Astrocyte of the spinal cord (primary cell): ENCODE measurements around the gene TULP4.
"Not testable (repeated sequence)": the region's sequence is repeated elsewhere in the genome, so short reads cannot be mapped to it uniquely, and the experiment has no call there.

ENCODE experiments used
- DNase-seq: peaks from one replicate; pipeline ENCODE4 v3.0.0; 2011; ENCODE audit warnings: low read depth, low spot score
- H3K4me3 ChIP-seq: 2 replicates; pipeline ENCODE4 v1.5.1; 2011; ENCODE audit warnings: low read depth, mild to moderate bottlenecking, low read length, moderate library complexity
- in situ Hi-C: cut with HindIII; loops from 2 replicates; pipeline ENCODE4 v1.10.0; 2017; ENCODE audit warnings: low sequenced_read_pairs
- TF ChIP-seq, protein P1 (sequence below): IDR thresholded peaks from 2 replicates; pipeline ENCODE4 v1.5.1; 2012; ENCODE audit warnings: low read depth, mild to moderate bottlenecking, low read length, inconsistent platforms

The TULP4 gene

DNA sequence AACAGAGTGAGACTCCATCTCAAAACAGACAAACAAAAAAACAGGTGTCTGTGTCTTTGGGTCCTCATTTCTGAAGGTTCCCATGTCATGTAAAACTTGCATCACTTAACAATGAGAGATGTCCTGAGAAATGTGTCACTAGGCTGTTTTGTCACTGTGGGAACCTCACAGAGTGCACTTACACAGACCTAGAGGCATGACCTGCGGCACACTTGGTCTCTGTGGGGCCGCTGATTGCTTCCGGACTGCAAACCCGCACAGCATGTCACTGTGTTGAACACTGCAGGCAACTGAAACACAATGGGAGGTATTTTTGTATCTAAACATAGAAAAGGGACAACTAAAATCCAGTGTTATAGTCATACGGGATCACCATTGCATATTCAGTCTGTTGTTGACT is 205.3 kb downstream of the TULP4 start:
- in situ Hi-C loops, result no loop called here
- DNase-seq, result peak; percentile 20
- no peak overlapping the region for H3K4me3 ChIP-seq
- TF ChIP-seq, protein P1, sequence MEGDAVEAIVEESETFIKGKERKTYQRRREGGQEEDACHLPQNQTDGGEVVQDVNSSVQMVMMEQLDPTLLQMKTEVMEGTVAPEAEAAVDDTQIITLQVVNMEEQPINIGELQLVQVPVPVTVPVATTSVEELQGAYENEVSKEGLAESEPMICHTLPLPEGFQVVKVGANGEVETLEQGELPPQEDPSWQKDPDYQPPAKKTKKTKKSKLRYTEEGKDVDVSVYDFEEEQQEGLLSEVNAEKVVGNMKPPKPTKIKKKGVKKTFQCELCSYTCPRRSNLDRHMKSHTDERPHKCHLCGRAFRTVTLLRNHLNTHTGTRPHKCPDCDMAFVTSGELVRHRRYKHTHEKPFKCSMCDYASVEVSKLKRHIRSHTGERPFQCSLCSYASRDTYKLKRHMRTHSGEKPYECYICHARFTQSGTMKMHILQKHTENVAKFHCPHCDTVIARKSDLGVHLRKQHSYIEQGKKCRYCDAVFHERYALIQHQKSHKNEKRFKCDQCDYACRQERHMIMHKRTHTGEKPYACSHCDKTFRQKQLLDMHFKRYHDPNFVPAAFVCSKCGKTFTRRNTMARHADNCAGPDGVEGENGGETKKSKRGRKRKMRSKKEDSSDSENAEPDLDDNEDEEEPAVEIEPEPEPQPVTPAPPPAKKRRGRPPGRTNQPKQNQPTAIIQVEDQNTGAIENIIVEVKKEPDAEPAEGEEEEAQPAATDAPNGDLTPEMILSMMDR, result no peak

DNA sequence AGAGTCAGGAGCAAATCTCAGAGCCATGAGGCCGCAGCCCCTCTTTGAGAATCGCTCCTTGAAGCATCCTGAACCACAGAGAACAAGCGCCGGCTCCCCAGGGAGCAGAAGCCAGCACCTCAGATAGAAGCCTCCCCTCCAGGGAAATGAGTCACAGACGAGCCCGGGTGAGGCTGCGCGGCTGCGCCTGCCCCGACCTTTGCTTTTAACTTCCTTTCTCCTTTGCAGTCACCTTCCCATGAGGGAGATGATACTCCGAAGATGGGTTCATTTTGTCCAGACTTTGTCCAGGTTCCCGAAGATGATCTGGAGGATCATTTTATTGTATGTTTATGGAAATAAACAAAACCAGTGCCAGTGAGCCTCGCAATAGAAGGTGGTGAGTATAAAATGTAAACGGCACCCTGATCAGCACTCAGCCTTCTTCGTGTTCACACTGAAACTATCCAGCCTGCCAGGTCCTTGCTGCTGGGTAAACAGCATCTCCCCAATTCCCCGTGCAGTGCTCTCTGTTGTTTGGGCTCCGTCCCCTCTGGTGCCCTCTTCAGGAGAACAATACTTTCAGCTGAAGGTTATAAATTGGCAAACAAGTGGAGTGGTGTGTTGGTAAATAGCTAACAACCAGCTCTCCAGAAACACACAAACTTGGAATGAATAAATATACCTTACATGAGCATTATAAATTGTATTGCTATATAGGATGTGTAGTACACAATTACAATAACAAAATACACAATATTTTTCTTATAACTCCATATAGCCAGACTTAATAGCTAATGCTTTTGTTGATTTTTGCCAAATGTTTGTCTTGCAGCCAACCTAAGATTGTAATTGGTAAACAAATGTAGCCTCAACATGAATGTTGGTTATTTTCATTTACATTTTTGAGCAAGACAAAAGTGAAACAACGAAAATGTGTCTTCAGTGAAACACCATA is 206.2 kb downstream of the TULP4 start:
- in situ Hi-C loops, result no loop called here
- TF ChIP-seq, protein P1, result peak; percentile 65

GRCh38 chr6:158519300-158519699 is 207.0 kb downstream of the TULP4 start:
- H3K4me3 ChIP-seq, result no peak overlapping the region
- TF ChIP-seq, protein P1, result no peak
- no peak for DNase-seq
- in situ Hi-C loops, result no loop called here

More for the DNA sequence above, 206.2 kb downstream of the TULP4 start:
- H3K4me3 ChIP-seq, result peak overlapping the region; percentile 20
- peak; percentile 75 for DNase-seq

DNA sequence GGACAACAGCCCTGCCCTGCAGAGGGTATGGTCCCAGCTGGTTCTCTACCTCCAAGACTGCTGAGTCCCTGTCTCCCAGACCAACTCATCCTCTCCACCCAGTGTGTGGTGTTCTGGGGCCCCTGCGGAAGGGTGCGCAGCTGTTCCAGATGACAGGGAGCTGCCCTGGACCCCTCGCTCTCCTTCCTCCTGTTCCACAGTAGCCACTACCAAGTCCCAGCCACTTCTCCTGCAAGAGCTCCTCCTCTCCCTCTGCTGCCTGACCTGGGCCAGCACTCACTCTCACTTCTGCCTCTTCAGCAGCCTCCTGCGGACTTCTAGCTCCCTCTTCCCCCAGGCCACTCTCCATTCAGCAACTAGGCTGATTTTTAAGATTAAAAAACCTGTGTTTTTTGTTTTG is 207.5 kb downstream of the TULP4 start:
- in situ Hi-C loops, result no loop called here
- H3K4me3 ChIP-seq, result no peak overlapping the region
- DNase-seq, result no peak
- TF ChIP-seq, protein P1, result no peak

- in situ Hi-C loops, H3K4me3 ChIP-seq, DNase-seq: not testable (repeated sequence)
Observed at GRCh38 chr6:158520975-158521374, 208.7 kb downstream of the TULP4 start.

DNA sequence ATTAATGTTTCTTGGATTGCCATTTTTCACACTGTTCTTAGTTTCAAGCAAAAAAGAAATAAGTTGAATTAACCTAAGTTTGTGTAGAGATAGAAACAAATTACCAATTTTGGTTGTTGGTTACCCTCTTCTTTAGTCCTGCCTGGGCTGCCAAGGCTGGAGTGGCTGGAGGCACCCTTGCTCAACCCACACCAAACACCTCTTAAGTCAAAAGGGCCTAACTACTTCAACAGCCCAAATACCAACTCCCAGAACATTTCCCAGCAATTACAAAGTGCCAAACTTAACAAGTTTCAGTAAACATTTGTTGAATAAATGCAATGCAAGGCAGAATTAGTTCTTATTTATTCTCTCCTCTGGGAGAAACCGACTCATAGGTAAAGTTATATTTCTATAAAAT is 209.5 kb downstream of the TULP4 start:
- no peak for DNase-seq
- TF ChIP-seq, protein P1, result no peak
- in situ Hi-C loops, result no loop called here
- no peak overlapping the region for H3K4me3 ChIP-seq

GRCh38 chr6:158522616-158523015 is 210.4 kb downstream of the TULP4 start:
- in situ Hi-C loops, result no loop called here
- no peak for DNase-seq
- H3K4me3 ChIP-seq, result no peak overlapping the region
- TF ChIP-seq, protein P1, result no peak
